Left renal pelvis (tissue), 4 donors: ENCODE results near the gene VDR. TPM values are rescaled to one million over a fixed set of nuclear protein-coding genes. Genes with fewer than 3 reads are reported as not detected.

Experiments used
- DNase-seq, 4 donors: peaks; one replicate each; pipeline ENCODE4 v3.0.0-alpha.2; 2013; ENCODE audit warnings: low read depth in 4 of 4, low spot score in 3 of 4
- polyA plus RNA-seq, 4 donors: library from polyadenylated mRNA; unstranded; fragments of 120-200 nt; gene quantifications; one replicate each; pipeline ENCODE4 v1.2.1, GENCODE V29; 2013; ENCODE audit not compliant: insufficient read length in 4 of 4

Gene VDR
- polyA plus RNA-seq, 4 donors, result 0.35 to 5.4 (median 3.6) TPM

DNA sequence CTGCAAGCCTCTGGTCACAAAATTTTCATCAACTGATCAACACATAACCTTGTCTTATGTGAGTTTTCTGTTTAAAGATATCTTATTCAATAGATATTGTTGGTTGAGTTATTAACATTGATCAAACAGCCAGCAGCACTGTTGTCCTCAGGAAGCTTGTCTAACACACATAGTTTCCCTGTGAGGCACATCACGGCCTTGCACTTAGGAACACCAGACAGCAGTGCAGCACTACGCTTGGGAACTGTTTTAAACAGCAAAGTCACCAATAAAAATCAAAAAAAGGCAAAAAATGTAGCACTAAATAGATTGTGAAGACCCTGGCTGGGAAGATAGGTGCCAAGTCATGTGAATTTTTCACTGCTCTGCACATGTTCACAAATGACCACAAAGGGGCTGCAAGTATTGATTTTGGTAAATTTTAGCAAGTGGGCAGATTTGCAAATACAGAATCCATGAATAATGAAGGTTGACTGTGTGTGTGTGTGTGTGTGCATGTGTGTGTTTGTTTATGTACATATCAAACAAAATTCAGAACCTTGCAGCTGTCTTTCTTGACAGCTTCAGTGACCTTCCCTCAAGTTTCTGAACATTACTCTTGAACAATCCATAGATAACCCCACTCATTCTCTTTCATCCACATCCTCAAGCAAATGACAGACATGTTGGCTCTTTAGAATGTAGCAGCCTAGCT is 28.9 kb downstream of the VDR start:
- no peak for DNase-seq

DNA sequence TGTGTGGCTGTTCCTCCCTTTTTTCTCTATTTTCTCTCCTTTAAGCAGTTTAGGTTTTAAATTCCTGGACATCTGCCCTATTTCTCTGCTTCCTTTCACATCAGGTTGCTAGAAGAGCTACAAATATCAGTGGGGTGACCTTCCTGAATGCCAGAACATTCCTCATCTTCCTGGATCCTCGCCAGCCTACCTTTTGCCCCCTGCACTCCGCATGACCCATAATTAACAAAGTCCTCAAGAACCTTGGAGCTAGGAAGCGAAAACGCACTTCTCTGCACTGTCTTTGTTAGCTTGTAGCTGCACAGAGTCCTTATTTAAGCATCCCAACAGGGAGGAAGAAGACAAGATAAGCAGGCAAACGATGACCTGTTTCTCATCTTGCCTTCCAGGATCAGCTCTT is 30.5 kb downstream of the VDR start:
- no peak for DNase-seq

DNA sequence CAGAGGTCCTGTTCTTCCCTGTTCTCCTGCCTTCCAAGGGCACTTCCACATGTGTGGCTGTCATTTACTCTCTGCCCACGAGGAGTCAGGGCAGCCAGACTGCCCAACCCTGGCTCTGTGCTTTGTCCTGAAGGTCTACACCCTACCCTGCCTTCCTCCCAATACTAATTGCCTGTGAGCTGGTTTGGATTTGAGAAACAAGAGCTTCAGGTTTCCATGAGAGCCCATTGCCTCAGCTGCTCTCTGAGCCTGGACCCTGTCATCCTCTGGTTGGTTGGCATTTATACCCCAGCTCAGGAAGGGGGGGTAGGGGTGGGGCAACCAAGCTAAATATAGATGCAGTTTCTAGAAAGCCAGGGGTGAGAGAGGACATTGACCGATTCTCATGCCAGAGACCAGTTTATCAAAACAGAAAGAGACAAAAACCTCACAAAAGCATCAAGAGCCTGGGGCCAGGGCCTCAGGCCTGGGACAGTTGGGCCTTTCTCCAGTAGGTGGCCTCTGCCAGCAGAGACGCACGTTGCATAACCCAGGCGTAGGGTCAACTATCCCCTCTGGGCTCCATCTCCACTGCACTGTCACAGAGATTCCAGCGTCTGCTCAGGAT is 34.5 kb downstream of the VDR start:
- DNase-seq, result no peak

DNA sequence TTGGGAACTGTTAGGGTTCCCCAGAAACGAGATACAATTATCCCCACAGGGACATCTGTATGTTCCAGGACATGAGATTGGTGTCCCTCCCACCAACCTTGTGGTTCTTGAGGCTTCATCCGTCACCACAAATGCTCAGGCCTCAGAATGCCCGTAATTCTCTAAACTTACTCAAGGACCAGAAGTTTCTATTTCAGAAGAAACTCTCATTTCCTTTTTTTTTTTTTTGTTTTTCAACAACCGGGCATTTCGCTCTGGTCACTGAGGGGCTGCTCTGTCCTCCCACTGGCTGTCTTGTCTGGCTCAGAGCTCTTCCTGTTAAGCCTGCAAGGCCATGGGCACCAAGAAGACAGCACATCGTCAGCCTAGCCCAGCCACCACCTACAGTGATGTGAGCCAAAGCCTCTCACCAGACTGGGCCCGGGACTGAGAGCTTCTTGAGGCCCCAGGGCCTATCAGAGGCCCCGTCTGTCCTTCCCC is 36.2 kb downstream of the VDR start:
- DNase-seq, result no peak

DNA sequence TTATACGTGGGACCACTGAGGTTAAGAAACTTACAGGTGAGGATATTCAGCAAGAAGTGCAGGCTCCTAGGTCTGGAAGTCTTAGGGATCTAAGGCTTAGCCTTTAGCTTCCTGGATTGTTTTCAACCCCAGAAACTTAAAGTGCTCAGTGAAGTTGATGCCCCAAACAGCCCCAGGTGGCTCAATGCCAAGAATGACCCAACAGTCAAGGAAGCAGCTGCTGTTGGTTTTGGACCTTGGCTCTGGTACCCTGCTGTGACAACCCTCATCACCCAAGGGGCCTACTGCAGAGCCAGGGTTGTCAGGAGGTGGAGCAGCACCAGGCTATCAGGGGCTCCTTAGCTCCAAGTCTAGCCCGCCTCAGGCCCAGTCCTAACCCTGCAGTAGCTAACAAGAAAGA is 36.8 kb downstream of the VDR start:
- no peak for DNase-seq

DNA sequence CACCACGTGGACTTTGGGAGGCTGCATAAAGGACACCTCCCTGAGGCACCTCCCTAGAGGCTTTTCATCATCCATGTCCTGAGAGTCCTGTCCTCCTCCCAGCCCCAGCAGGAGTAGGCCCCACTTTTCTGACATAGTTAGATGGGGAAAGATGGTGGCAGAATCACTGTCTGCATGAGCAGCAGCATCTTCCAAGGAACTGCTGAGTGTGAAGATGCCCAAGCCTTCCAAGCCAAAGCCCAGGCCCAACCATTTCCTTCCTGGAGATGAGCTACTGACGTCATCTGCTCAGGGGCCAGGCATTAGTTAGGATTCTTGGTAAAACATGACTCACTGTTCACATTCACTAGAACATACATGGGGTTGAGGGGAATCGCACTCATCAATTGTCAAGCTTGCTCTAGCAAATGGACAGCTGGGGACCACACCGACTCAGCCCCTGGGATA is 37.3 kb downstream of the VDR start:
- no peak for DNase-seq

DNA sequence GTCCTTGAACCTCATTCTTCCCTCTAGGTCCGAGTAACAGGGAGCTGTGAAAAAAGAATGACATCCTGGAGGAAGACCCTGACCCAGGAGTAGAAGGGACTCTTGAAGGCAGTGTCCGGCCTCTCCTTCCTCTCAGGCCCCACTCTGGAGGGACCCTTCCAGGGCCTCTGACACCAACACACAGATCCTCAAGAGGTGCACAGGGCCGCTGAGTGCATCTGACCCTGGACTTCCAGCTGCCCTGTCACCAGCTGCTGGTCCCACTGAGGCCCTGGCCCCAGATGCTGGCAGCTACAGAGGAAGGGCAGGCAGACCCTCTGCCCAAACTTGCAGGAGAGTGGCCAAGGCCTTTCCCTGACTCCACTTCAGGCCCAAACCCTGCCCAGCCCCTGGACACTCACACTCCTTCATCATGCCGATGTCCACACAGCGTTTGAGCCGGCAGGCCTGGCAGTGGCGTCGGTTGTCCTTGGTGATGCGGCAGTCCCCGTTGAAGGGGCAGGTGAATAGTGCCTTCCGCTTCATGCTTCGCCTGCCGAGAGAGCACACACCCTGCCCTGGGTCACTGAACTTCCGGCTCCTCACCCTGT is 40.1 kb downstream of the VDR start:
- DNase-seq, result no peak

DNA sequence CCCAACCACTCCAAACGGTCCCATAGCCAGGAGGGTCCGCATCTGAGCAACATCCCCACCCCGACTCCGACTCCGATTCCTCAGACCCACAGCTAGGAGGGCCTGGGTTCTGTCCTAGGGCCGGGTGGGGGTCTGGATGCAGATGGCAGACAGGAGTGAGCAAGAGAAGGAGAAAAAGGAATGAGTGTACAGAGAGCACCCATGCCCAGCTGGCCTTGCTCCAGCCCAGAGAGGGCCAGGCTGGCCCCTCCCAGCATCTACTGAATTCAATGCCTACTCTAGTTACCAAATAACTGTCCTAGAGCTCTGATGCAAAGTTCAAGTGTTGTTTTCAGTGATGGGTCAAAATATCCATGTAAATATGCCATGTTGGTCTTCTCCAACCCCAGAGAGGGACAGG is 40.8 kb downstream of the VDR start:
- DNase-seq, result no peak

DNA sequence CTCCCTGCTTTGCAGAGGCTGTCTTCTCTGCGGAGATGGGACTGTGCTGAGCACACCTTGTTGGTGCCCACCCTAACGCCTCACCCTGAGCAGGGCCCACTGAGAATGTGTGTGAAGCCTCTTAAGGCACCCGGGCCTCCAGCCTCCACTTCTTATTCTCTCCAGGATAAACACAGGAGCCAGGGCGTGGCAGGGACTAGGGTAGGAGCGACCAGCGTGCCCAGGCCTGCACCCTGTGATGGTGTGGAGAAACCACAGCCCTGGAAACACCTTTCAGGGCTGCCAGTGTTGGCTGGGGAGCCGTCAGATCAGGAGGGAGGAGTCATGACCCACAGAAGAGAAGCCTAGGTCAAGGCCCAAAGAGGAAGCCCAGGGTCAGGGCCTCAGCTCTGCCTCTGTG is 41.3 kb downstream of the VDR start:
- no peak for DNase-seq

DNA sequence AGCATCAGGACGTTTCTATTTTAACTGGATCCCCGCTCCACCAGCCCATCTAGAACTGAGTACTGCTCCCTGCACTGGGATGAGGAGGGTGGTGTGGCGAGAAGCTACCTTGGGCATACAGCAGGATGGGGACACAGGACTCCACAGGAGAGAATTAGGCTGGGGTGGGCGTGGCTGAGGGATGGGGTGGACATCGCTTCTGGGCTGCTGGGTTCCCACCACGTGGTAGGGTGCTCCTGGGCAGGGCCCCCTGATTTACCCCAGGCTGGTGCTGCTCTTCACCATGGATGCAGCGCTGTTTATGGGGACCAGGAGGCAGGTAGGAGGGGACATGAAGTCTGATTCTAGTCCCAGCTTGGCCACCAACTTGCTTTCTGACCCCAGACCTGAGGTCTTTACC is 41.9 kb downstream of the VDR start:
- DNase-seq, result no peak

DNA sequence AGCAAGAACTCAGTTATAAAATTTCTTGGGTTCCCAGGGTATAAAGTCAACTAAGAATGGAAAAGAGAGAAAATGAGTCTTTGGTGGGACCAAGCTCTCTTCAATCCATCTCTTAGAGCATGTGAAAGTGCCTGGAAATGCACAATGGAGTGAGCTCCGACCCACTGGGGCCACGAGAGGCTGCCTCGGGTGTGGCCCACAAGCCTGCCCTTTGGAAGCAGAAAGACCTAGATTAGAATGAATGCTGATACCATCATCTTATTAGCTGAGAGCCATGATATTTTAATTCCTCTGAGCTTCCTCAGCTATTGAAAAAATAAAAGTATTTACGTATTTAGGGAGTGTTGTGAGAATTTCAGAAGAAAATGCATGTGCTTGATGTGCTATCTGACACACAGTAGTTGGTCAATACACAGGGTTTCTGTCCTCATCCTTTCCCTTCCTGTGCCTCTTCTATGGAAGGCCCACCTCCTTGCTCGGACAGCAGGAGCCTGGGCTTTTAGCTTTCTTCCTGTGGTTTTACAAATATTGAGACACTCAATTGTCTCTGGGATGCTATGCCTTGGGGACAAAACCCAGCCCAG is 42.5 kb downstream of the VDR start:
- DNase-seq, result no peak

DNA sequence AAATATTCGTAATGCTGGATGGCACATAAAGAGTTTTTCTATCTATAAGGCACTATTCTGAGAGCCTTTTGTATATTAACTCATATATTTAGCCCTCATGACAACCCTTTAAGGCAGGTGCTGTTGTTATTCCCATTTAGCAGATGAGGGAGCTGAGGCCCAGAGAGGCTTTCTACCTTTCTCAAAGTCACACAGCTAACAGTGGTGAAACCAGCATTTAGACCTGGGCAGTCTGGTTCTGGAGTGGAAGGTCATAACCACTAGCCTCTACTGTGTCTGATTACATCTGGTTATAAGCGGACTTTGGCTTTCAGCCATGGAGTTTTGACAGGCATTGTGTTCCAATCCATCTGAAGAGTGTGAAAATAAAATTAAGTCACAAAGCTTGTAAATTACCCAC is 43.9 kb downstream of the VDR start:
- DNase-seq, result no peak

DNA sequence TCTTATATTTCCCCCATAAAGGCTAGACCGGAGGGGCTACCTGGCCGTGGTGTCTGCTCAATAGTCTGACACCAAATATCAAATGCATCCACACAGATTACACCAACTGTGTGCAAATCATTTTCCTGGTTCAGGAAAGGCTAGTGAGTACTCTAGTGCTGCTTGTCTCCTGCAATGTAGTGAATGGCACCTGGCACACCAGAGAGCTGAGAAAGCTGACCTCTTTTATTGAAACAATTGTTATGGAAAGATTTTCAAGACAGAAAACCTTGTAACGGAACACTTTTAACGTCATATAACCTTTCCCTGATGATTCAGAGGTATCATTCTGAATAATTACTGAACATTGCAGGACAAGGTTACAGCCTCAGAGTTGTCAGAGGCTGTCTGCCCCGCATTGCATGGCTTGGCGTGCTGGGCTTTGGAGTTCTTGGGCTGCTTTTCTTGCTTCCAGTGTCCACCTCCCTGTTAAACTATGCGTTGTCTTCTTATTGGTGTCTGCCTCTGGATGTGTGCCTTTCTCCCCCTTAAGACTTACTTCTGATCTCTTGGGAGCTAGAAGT is 44.4 kb downstream of the VDR start:
- no peak for DNase-seq

DNA sequence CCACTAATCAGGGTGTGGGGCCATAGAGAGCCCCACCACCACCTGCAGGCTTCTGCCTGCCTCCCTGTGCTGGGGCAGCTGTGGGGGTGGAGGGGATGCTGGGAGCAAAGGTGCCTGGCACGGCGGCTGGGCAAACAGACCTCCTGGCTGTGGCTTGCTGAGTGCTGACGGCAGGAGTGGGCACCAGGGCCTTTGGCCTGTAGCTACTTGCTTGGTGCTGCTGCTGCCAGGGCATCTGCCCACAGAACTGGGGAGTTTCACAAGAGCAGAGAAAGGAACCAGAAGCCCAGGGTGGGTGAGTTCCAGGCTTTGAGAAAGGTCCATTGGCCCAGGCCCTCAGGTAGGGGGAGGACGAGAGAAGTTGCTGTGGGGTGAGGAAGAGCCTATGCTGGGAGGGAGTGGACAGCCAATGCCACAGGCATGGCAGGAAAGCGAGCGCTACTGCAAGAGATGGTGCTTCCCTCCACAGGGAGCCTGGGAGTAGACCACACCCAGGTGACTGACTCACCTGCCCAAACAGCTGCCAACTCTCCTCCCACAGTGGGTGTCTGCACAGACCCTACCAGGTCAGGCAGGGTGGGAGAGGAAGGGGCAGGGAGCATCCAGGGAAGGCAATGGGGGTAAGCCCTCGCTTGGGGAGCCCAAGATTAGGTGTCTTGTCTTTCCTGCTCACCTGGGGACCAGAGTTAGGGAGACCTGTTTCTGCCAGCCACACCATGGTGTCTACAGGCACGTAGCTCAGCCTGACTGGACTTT is 46.1 kb downstream of the VDR start:
- DNase-seq, result no peak

DNA sequence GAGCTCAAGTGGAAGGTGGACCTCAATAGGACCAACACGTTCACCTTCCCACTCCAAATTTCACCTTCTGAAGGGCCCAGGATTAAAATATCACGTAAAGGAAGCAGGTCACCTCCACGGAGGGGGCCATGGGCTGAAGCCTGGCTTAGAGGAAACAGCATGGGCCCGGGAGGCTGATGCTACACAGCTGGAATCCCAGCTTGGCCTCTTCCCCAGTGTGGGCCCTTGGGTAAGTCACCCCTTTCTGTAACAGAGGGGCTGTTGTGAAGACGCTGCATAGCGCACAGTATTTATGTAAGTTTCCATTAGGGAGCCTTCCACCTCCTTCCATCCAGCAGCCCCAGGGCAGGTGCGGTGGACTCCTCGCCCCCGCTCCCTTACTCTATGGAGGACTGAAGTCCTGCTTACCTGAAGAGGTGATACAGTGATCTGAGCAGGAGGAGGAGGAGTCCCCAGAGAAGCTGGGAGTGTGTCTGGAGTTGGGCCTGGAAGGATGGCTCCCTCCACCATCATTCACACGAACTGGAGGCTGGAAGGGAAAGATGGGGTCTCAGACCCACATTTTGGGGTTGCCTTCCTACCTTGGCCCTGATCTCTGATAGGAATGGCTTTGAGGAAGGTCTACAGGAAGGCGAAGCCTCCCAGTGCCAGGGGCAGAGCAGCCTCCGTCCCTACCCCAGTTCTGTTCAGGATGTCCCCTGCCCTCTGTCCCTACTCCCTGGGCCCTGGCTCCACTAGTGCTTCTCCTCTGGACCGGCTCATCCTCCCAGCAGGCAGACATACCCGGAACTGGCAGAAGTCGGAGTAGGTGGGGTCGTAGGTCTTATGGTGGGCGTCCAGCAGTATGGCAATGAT is 47.8 kb downstream of the VDR start:
- no peak for DNase-seq

DNA sequence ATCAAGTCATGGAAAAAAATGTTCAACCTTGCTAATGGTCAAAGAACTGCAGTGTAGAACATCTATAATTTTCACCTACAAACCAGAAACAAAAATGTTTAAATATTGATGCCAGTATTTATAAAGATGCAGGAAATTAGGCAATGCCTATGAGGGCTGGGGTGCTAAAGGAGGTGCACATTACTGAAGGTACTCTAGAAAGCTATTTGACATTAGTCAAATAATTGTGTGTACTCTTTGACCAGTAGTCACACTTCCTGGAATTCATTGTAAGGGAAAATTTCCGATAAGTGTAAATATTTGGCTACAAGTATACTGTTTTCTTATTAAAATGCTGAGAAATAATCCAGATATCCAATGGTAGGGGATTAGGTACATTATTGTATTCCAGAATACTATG is 48.7 kb downstream of the VDR start:
- DNase-seq, result no peak

DNA sequence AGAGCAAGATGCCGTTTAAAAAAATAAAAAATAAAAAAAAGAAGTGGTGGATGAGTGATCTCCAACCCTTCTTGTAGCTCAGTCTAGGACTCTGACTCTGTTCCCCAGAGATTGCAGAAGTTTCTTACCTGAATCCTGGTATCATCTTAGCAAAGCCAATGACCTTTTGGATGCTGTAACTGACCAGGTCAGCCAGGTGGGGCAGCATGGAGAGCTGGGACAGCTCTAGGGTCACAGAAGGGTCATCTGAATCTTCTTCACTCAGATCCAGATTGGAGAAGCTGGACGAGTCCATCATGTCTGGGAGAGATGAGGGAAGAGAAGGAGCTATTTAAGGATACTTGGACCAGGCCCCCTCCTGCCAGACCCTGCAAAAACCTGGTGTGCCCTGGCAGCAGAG is 49.3 kb downstream of the VDR start:
- DNase-seq, result no peak

DNA sequence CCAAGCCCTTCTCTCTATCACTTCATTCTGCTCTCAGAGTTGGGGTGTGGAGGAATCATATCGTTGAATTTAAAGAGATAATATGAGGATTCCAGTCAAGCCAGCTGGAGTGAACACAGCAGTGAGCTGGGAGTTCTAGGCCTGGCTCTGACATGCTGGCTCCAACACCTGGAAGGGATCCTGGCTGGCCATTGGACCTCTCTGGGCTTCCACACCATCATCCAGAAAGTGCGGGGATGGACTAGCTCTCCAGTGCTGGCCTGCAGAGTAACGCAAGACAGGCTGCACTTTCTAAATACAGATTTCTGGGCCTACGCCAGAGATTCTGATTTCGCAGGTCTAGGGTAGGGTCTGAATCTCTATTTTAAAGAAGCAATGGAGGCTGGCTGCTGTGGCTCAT is 50.3 kb downstream of the VDR start:
- DNase-seq, result no peak

DNA sequence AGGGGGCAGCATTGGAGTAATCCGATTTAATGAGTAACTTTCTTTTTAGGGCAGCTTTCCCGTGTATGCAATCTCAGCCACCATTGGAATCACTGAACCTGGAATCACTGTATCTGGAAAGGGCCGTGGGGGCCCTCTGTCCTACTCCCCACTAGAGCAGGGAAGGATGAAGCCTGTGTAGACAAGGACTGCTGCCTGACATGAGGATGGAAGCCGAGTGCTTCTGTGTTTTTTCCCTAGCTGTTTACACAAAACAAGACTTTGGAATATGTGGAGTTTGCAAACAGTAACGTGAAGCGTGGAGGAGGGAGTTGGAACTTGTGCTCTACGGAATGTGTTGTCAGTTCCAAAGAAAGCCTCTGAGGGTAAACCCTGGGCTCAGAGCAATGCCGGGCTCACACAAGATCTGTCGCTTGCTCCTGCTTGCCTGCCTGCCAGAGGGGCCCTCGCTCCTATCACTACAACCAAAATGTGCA is 52.7 kb downstream of the VDR start:
- DNase-seq, result no peak
